ENCODE measurements around the gene CCS.

CCS gene

DNA sequence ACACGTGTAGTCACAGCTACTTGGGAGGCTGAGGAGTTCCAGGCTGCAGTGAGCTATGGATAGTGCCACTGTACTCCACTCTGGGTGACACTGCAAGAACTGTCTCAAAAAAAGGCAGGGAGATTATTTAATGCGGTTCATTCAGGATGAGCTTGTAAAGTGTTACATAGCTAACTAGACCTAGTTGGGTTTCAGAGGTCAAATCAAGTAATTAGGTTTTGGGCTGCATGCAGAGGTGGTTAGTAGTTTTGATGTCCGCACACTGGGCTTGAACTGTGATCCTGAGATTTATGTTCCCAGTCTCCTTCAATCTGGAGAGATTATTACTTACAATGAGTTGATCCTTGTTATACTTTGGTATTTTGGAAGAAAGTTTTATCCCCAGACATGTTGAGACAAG is 43.4 kb downstream of the CCS start:
- Histone ChIP-seq H3K4me3 (ENCODE audit: low read depth, low read length) (no peak overlapping the region), H3K9me3 (ENCODE audit: control insufficient read depth, insufficient read depth, low read depth, low read length) (no peaks in the 10 kb centered on the region), H3K27ac (ENCODE audit: extremely low read depth, low read depth, low read length) (no peak overlapping the region), H3K4me1 (ENCODE audit: control insufficient read depth, insufficient read depth, low read length) (no peaks in the 10 kb centered on the region; the same call in 1 of the 2 replicates), H3K36me3 (ENCODE audit: control insufficient read depth in 2 of 2, insufficient read depth in 1 of 2, low read length in 2 of 2) (peaks cover 7 to 55% of the 10 kb centered on the region in 2 experiments)
- CTCF ChIA-PET: interaction anchor here (1.2 kb wide), 1 partner anchor 57 kb away, joined by 3 read pairs; no protein-coding TSS in a partner anchor
- POLR2A ChIA-PET: interaction anchor here (5.9 kb wide), 1 partner anchor 19 kb away, joined by 98 read pairs; the partner anchor contains the start of gene RBM14
- TF ChIP-seq, protein P1, sequence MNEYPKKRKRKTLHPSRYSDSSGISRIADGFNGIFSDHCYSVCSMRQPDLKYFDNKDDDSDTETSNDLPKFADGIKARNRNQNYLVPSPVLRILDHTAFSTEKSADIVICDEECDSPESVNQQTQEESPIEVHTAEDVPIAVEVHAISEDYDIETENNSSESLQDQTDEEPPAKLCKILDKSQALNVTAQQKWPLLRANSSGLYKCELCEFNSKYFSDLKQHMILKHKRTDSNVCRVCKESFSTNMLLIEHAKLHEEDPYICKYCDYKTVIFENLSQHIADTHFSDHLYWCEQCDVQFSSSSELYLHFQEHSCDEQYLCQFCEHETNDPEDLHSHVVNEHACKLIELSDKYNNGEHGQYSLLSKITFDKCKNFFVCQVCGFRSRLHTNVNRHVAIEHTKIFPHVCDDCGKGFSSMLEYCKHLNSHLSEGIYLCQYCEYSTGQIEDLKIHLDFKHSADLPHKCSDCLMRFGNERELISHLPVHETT (tag by site-specific recombination; IDR thresholded peaks at IDR 0.05): no peak
- TF ChIP-seq, protein P2, sequence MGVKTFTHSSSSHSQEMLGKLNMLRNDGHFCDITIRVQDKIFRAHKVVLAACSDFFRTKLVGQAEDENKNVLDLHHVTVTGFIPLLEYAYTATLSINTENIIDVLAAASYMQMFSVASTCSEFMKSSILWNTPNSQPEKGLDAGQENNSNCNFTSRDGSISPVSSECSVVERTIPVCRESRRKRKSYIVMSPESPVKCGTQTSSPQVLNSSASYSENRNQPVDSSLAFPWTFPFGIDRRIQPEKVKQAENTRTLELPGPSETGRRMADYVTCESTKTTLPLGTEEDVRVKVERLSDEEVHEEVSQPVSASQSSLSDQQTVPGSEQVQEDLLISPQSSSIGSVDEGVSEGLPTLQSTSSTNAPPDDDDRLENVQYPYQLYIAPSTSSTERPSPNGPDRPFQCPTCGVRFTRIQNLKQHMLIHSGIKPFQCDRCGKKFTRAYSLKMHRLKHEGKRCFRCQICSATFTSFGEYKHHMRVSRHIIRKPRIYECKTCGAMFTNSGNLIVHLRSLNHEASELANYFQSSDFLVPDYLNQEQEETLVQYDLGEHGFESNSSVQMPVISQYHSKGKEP (tag by site-specific recombination; IDR thresholded peaks at IDR 0.05): no peak
- TF ChIP-seq ZXDB (tag by site-specific recombination; IDR thresholded peaks at IDR 0.05) (no peak), ZSCAN30 (tag by site-specific recombination; IDR thresholded peaks at IDR 0.05) (0 out of 2 replicates have a peak, but pooled peaks have one; percentile 19), ZNF214 (tag by site-specific recombination; IDR thresholded peaks at IDR 0.05; ENCODE audit: borderline replicate concordance) (no peak), ZNF548 (tag by site-specific recombination; IDR thresholded peaks at IDR 0.05) (no peak), ZBTB17 (tag by site-specific recombination; IDR thresholded peaks at IDR 0.05) (peak; percentile 31), ZNF777 (tag by site-specific recombination; IDR thresholded peaks at IDR 0.05; ENCODE audit: borderline replicate concordance) (no peak), KLF1 (tag by site-specific recombination; IDR thresholded peaks at IDR 0.05) (no peak), ZNF350 (tag by site-specific recombination; IDR thresholded peaks at IDR 0.05) (no peak), GLI2 (tag by site-specific recombination; IDR thresholded peaks at IDR 0.05; ENCODE audit: borderline replicate concordance, low read depth) (no peak), ZNF670 (tag by site-specific recombination; IDR thresholded peaks at IDR 0.05; ENCODE audit: low read depth) (no peak), ZNF843 (tag by site-specific recombination; IDR thresholded peaks at IDR 0.05) (no peak), ZNF473 (tag by site-specific recombination; IDR thresholded peaks at IDR 0.05) (no peak), BCL11A (tag by site-specific recombination; IDR thresholded peaks at IDR 0.05; ENCODE audit: low read depth) (0 out of 2 replicates have a peak, but pooled peaks have one; percentile 32), ZNF830 (tag by site-specific recombination; IDR thresholded peaks at IDR 0.05; ENCODE audit: low read depth) (no peak), ZNF16 (tag by site-specific recombination; IDR thresholded peaks at IDR 0.05; ENCODE audit: low read depth) (peak; percentile 45; the same call in 1 of the 2 replicates), ZNF416 (tag by site-specific recombination; IDR thresholded peaks at IDR 0.05) (no peak), ZNF658 (tag by site-specific recombination; IDR thresholded peaks at IDR 0.05) (no peak), ZNF23 (tag by site-specific recombination; IDR thresholded peaks at IDR 0.05; ENCODE audit: borderline replicate concordance) (no peak), ZNF169 (tag by site-specific recombination; IDR thresholded peaks at IDR 0.05) (no peak), GLI4 (tag by site-specific recombination; IDR thresholded peaks at IDR 0.05) (no peak), ZFP41 (tag by site-specific recombination; IDR thresholded peaks at IDR 0.05; ENCODE audit: borderline replicate concordance) (no peak), KLF16 (tag by site-specific recombination; IDR thresholded peaks at IDR 0.05) (no peak), ZNF621 (tag by site-specific recombination; IDR thresholded peaks at IDR 0.05) (no peak), ZNF140 (tag by site-specific recombination; IDR thresholded peaks at IDR 0.05) (no peak), ZNF76 (tag by site-specific recombination; IDR thresholded peaks at IDR 0.05; ENCODE audit: borderline replicate concordance, low read depth) (no peak), ZNF555 (tag by site-specific recombination; conservative IDR thresholded peaks at IDR 0.05) (no peak)
- TF ChIP-seq, protein P3, sequence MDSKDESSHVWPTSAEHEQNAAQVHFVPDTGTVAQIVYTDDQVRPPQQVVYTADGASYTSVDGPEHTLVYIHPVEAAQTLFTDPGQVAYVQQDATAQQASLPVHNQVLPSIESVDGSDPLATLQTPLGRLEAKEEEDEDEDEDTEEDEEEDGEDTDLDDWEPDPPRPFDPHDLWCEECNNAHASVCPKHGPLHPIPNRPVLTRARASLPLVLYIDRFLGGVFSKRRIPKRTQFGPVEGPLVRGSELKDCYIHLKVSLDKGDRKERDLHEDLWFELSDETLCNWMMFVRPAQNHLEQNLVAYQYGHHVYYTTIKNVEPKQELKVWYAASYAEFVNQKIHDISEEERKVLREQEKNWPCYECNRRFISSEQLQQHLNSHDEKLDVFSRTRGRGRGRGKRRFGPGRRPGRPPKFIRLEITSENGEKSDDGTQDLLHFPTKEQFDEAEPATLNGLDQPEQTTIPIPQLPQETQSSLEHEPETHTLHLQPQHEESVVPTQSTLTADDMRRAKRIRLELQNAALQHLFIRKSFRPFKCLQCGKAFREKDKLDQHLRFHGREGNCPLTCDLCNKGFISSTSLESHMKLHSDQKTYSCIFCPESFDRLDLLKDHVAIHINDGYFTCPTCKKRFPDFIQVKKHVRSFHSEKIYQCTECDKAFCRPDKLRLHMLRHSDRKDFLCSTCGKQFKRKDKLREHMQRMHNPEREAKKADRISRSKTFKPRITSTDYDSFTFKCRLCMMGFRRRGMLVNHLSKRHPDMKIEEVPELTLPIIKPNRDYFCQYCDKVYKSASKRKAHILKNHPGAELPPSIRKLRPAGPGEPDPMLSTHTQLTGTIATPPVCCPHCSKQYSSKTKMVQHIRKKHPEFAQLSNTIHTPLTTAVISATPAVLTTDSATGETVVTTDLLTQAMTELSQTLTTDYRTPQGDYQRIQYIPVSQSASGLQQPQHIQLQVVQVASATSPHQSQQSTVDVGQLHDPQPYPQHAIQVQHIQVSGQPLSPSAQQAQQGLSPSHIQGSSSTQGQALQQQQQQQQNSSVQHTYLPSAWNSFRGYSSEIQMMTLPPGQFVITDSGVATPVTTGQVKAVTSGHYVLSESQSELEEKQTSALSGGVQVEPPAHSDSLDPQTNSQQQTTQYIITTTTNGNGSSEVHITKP (tag by site-specific recombination; IDR thresholded peaks at IDR 0.05): peak; percentile 42; the same call in 1 of the 2 replicates
- TF ChIP-seq, protein P4, sequence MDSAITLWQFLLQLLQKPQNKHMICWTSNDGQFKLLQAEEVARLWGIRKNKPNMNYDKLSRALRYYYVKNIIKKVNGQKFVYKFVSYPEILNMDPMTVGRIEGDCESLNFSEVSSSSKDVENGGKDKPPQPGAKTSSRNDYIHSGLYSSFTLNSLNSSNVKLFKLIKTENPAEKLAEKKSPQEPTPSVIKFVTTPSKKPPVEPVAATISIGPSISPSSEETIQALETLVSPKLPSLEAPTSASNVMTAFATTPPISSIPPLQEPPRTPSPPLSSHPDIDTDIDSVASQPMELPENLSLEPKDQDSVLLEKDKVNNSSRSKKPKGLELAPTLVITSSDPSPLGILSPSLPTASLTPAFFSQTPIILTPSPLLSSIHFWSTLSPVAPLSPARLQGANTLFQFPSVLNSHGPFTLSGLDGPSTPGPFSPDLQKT (IDR thresholded peaks at IDR 0.05; ENCODE audit: borderline replicate concordance, low read depth, low read length): no peak
- TF ChIP-seq, protein P5, sequence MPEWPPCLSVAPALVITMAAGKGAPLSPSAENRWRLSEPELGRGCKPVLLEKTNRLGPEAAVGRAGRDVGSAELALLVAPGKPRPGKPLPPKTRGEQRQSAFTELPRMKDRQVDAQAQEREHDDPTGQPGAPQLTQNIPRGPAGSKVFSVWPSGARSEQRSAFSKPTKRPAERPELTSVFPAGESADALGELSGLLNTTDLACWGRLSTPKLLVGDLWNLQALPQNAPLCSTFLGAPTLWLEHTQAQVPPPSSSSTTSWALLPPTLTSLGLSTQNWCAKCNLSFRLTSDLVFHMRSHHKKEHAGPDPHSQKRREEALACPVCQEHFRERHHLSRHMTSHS (tag by site-specific recombination; IDR thresholded peaks at IDR 0.05): no peak
